GM18951 (cell line): ENCODE measurements around the gene WASL.

Experiments used
- POLR2A ChIP-seq: IDR thresholded peaks from 4 replicates; pipeline ENCODE4 v1.6.1; 2011; ENCODE audit warnings: mild to moderate bottlenecking; ENCODE audit not compliant: insufficient read length, insufficient read depth; ENCODE audit errors: extremely low read depth
- in situ Hi-C: fragments of 300-500 bp; cut with MboI; formaldehyde crosslinking; loops from one replicate; pipeline ENCODE4 v1.12.0; 2022; ENCODE audit warnings: low sequenced_read_pairs, mixed read lengths, inconsistent platforms; ENCODE audit not compliant: unreplicated experiment

WASL gene

DNA sequence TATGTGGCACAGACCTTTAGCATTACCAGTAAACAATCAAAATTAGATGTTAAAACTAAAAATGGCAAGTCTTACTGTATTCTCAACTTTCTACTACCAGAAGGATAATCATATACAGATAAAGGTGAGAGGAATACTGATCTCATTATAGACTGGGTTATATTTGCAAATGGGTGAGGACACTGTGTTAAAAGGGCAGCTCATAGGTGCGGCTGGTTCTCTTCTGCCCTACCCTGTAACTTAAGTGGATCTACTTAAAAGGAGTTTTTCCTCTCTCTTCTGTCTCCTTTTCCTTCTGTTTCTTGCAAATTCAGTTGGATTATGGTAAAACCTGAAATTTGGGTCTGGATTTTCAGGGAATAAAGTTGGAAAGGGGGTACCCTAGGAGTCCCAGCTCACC, 33.0 kb downstream of the WASL start:
- no peak for TF ChIP-seq POLR2A
- in situ Hi-C loops, result no loop called here

DNA sequence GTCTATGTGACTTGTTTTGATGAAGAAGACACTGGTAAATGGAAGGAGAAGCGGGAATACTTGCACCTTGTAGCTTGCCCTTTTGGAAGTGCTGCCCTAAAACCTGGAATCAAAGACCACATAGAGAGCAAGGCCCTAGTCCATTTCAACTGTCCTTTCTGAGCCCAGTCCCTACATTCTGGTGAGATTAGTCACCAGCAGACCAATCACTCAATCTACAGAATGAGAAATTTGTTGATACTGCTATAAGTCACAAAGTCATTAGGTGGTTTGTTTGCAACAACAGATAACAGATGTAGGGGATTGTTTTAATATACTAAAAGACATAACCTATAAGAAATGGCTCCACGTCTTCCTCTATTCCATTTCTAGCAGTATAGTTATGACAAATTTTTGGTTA, 33.6 kb downstream of the WASL start:
- in situ Hi-C loops, result no loop called here
- TF ChIP-seq POLR2A, result no peak

DNA sequence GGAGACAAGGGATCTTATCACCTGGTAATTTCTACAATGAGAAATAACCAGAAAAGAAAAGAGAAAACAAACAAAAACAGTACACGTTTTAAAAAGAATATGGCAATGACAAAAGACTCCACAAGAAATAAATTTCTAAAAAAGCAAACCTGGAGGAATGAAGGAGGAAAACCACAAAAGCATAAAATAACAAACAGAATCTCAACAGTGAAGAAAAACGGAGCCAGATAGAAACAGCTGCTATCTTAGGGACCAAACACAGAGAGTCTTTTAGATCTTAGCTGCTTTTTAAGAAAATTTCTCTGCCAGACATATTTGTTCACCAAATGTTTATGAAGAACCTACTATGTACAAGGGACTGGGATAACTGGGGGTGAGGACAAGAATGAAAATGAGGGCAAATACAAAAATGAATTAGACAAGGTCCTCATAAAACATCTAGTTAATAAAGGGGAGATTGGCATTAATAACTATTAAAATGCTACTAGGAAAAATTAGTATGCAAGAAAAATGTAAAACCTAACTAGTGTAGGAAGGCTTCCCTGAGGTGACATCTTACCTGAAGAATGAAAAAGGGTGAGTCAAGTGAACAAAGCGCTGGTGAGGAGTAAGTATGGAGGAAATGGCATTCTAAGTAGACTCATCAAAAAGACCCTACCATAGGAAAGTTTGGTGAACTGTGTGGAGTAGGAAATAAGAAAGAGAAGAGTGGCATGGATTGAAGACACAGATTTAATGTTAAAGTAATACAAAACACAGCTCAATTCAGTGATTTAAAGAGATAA, 34.3 kb downstream of the WASL start:
- in situ Hi-C loops, result no loop called here
- no peak for TF ChIP-seq POLR2A

DNA sequence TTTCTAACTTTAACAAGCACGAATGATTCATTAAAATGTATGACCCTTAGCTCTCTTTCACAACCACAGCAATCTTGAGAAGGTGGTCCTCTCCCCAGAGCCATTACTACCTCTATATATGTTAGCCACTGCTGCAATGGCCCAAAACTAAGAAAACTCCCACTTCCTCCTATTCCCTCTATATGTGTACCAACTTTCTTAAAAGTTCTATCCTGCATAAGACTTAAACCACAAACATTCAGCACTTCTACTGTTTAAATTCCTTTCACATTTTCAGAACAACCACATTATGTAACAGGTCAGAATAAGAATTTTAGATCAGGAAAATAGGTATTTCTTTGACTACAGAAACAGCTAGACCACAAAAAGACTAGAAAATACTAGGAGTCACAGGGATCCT, 36.2 kb downstream of the WASL start:
- TF ChIP-seq POLR2A, result no peak
- in situ Hi-C loops, result no loop called here

DNA sequence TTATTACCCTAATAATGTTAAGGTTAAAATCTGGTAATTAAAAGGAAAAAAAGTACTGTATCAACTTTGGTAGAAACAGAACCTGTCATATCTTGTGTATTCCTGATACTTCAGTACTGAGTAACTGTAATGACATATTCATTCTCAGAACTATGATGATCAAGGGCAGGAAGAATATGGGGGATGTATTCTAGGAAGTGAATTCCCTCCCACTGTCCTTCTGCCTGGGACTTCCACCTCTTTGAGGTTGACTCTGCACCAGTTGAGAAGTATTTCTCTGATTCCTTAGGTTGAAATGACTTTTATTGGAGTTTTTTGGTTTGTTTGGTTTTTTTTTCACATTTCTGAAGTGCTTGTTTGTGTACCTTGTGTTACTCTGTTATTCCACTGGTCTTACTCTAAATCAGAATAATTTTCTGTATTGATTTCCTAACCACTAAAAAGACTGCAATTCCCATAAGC, 36.9 kb downstream of the WASL start:
- in situ Hi-C loops, result no loop called here
- TF ChIP-seq POLR2A, result no peak

DNA sequence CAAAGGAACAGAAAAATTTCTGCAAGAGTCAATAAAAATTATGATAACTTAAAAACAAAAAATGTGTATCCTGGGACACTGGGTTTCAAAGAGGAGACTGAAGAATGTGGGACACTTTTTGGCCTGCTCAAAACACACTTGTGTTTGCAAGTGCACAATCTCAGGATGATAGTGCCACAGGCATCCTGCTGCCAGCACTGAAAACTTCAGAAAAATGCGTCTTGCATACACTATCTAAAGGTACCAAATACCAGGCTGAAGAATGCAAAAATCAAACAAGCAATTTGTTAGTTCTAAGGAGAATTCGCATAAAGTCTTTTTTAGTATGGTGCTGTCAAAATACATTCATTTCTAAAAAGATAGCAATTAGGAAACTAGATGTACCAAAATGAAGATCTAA, 38.1 kb downstream of the WASL start:
- TF ChIP-seq POLR2A, result no peak
- in situ Hi-C loops, result no loop called here

DNA sequence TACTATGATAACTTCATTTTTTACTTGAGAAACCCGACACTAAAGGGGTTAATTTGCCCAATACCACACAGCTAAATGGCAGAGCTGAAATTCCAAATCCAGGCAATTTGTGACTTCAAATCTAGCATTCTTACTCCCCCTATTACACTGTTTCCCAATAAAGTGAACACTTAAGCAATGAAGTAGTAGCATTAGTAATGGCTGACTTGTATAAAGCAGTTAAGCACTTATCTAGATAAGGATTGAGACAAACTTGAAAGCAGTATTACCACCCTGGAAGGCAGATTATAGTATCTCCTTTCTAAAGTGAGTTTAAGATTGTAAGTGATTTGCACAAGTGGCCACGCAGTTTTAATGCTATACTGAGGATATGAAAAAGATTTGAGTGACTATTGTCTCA, 39.3 kb downstream of the WASL start:
- no peak for TF ChIP-seq POLR2A
- in situ Hi-C loops, result no loop called here

DNA sequence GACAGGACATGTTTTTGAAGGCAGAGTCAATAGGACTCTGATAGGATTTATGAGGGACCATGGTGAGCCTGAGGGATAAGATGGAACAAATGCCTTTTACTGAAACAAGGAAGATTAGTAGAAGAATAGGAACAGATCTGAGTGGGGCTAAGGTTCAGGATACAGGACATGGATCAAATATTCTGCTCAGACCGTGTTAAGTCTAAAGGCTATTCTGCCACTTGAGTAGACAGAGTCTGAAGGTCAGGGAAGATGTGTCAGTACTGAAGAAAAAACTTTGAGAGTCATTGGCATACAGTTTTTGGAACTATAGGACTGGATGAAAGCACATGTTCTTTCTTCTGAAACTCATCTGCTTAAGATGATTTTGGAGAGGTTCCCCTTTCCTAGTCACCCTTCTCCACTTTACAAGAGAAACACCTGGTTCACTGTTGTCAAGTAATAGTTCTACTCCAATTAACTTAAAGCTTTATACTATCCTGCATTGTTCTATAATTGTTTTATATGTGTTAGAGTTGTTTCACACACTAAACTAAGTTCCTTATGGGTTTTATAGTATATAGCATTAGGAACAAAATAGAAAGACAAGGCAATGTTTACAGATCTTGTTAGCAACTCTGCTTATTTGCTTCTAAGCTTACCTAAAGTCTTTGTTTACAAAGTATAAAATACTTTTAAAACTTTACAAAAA, 43.4 kb downstream of the WASL start:
- TF ChIP-seq POLR2A, result no peak
- in situ Hi-C loops, result no loop called here

DNA sequence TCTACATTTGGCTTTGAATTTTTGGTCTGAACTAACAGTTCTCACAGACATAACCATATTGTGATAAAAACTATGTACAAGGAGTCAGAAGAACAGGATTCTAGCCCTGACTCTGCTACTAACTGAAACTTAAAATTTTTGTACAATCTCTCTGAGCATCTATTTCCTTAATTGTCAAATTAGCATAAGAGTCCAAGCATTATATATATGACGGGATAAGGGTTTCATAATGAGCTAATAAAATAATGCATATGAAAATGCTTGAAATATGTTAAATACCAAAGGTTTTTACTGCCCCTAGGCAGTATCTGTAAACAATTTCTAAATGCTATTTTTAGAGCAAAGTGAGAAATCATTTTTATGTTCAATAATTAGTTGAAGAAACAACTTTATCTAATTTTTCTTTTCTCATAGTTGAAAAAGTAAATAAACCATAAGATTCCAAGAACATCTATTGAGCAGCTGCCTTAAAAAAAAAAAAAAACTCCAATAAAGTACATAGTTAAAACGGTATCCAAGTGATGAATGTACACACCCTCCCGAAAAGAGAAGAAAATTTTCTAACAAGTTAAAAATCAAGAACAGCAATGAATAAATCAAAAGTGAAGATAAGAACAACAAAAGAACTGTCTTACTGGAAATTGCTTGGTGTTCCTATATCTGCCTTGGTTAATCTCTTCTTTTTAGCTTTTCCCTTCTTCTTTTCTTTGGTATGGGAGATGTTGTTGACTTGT, 52.7 kb downstream of the WASL start:
- in situ Hi-C loops, result no loop called here
- no peak for TF ChIP-seq POLR2A

DNA sequence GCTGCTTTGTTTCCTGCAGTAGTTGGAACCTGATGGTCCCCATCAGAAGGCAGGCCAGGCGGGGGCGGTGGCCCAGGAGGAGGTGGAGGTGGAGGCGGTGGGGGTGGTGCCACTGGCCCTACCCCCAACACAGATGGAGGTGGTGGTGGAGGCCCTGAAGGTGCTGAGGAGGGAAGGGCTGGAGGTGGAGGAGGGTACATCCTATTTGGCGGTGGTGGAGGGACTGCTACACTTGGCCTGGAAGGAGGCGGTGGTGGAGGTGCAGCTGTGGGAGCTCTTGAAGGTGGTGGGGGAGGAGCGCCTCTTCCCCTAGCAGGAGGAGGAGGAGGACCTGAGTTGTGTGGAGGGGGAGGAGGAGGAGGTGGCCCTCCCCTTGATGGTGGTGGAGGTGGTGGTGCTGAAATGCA, 56.3 kb downstream of the WASL start:
- in situ Hi-C loops, result no loop called here
- TF ChIP-seq POLR2A, result no peak

DNA sequence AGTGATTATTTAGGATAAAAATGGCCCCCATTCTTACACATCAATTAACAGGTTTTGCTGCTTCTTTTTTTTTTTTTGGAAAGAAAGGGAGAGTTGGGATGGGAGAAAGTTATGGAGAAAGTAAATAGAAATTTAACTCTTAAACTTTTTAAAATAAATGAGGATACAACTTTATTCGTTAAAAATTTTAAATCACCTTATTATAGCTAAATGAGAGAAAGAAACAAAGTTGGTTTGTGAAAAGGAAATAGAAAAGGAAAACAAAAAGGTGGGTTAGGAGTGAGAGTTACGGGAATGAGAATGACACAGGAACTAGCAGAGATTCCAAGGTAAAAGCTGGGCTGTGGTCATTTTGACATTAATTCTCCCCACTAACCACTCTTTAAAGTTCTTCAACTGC, 58.3 kb downstream of the WASL start:
- no peak for TF ChIP-seq POLR2A
- in situ Hi-C loops, result no loop called here

DNA sequence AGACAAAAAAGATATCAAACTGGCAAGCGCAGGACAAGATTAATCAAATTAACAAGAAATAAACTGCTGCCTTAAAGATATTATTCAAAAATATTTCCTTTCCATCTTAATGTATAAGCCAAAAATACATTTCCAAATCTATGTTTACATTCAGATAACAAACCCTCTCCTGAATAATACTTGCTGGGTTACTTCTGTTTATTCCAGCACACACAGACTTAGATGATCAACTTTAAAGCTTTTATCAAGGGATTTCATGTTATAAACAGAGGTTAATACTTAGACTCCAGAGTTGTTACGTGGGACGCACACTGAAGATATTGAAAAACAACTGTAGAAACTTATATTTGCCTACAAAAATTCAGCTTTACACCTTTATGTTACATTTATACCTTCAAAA, 59.6 kb downstream of the WASL start:
- in situ Hi-C loops, result no loop called here
- TF ChIP-seq POLR2A, result no peak

DNA sequence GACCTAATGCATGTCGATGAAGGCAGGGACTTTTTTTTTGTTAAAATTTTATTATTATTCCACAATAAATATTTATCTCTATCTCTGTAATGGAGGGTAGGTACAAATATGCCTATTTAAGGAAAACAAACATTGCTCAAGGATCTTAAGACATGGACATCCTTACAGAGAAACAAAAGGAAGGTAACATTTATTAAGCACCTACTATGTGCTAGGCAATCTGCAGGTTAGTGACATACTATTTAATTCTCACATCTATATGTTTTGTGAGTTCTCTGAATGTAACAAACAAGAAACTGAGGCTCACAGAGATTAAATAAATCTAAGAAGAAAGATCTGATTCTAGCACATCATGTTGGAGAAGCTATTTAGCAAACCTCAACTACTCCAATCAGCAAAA, 61.1 kb downstream of the WASL start:
- in situ Hi-C loops, result no loop called here
- no peak for TF ChIP-seq POLR2A
